HG02588 (cell line): ENCODE results near the gene PEG3.

Experiments used
- ATAC-seq: cut with Tn5 transposase; IDR thresholded peaks from one replicate; pipeline ENCODE4 v1.9.1; 2021; ENCODE audit warnings: mild to moderate bottlenecking, moderate library complexity; ENCODE audit not compliant: unreplicated experiment

Gene PEG3

GRCh38 chr19:56811480-56811879 is 29.0 kb downstream of the PEG3 start:
- no peak for ATAC-seq

DNA sequence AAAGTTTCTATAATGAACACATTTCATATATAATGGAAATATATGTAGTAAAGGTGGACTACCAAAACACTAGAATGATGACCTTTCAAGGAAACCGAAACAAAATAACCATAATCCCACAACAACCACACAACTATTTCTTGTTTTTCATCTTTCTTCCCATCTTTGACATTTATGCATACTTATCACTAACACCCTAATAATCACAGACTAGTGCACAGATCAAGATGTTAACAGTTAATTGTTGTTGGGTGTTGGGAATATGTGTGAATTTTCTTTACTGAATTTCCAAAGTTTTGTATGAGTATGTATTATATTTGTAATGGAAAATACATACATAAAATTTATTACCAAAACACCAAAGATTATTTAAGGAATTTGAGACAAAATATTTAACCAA is 30.3 kb downstream of the PEG3 start:
- ATAC-seq = no peak

DNA sequence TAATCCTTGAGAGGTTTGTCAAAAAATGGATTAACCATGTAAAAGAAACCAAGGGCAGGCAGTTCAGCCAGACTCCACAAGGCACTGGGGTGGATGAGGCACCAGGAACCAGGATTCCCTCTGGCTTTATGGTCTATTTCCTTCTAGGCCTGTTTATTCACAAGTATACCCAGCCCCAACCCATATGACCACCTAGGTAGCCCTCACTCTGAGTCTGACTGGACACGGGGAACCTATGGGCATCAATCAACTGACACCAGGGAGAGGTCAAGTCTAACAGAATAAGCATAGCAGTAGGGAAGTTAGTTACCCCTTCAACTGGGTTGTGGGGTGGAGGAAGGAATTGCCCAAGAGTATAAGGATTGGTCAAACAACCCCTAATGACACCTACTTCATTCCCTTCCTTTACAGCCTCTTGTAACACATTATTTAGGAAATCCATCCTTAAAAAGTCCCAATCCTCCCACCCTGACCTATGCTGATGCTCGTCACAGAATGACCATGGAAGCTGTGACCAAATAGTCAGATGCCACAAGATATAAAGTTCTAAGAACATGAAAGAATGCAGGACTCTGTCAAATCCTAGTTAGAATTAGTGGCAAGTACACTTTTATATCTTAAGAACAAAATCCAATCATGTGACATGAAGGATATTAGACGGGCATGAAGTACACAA is 31.7 kb downstream of the PEG3 start:
- no peak for ATAC-seq

DNA sequence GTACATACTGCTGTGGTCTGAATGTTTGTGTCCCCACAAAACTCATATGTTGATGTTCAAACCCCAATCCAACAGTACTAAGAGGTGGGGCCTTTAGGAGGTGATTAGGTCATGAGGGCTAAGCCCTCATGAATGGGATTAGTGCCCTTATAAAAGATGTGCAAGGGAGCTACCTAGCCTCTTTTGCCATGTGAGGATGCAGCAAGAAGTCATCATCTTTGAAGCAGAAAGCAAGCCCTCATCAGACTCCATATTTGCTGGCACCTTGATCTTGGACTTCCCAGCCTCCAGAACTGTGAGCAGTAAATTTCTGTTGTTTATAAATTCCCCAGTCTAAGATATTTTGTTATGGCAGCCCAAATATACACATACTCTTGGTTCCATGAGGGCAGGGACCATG is 33.9 kb downstream of the PEG3 start:
- no peak for ATAC-seq
